ENCODE results near the gene LRCOL1.

DNA sequence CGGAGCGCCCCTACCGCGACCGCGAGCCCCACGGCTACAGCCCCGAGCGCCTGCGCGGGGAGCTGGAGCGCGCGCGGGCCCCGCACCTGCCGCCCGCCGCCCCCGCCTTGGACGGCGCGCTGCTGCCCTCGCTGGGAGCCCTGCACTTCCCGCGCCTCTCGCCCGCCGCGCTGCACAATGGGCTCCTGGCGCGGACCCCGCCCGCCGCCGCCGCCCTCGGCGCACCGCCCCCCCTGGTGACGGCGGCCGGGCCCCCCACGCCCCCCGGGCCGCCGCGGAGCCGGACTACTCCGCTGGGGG, 27.0 kb downstream of the LRCOL1 start:
- TF ChIP-seq, protein P1, sequence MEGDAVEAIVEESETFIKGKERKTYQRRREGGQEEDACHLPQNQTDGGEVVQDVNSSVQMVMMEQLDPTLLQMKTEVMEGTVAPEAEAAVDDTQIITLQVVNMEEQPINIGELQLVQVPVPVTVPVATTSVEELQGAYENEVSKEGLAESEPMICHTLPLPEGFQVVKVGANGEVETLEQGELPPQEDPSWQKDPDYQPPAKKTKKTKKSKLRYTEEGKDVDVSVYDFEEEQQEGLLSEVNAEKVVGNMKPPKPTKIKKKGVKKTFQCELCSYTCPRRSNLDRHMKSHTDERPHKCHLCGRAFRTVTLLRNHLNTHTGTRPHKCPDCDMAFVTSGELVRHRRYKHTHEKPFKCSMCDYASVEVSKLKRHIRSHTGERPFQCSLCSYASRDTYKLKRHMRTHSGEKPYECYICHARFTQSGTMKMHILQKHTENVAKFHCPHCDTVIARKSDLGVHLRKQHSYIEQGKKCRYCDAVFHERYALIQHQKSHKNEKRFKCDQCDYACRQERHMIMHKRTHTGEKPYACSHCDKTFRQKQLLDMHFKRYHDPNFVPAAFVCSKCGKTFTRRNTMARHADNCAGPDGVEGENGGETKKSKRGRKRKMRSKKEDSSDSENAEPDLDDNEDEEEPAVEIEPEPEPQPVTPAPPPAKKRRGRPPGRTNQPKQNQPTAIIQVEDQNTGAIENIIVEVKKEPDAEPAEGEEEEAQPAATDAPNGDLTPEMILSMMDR (IDR thresholded peaks at IDR 0.05) = no peak
- no peak for TF ChIP-seq ZFX (IDR thresholded peaks at IDR 0.05; ENCODE audit: borderline replicate concordance)
